ENCODE results near the gene MAP3K2. TPM values are rescaled to one million over a fixed set of nuclear protein-coding genes. Genes with fewer than 3 reads are reported as not detected.
"Not testable (repeated sequence)": the region's sequence is repeated elsewhere in the genome, so short reads cannot be mapped to it uniquely, and the experiment has no call there.

The MAP3K2 gene
- total and polyA plus RNA-seq, 4 experiments from 2014 or later = 42.5 to 87.2 (median 74.5) TPM

- intact Hi-C loops (cut with micrococcal nuclease) = loop anchor here (10.0 kb wide), 1 partner anchor 325 kb away; no protein-coding TSS in a partner anchor
- H3K36me3 Mint-ChIP-seq; DNase-seq; H3K4me3 ChIP-seq (ENCODE audit: low read length in 2 of 2); H3K27ac ChIP-seq (ENCODE audit: low read depth, low read length); H3K27me3 ChIP-seq (ENCODE audit: insufficient read depth, low read length); H3K9me3 Mint-ChIP-seq; H3K36me3 ChIP-seq (ENCODE audit: insufficient read depth, low read length); H3K27me3 Mint-ChIP-seq; H3K9me3 ChIP-seq (ENCODE audit: control insufficient read depth in 1 of 2, low read length in 2 of 2): not testable (repeated sequence)
- Mint-ChIP-seq H3K4me3 (peak overlapping the region in 2 of 8 donors; percentile 3 to 46), H3K27ac (peak overlapping the region in 3 of 7 donors; percentile 19 to 73 (median 47)), H3K4me1 (peaks cover 8 to 30% (median 23%) of the 10 kb centered on the region in 4 donors)
- CTCF ChIA-PET (ENCODE audit: partially characterized antibody) = interaction anchor here (1.6 kb wide), 1 partner anchor 20 kb away, joined by 5 read pairs; no protein-coding TSS in a partner anchor
- POLR2A ChIA-PET (ENCODE audit: partially characterized antibody) = interaction anchor here (0.7 to 10.5 kb wide), 3 partner anchors 21 to 292 kb away, joined by 3 to 104 read pairs (median 5); partner anchors contain the start of genes MAP3K2 and SFT2D3
- peaks cover 31% of the 10 kb centered on the region for H3K4me1 ChIP-seq (ENCODE audit: insufficient read depth, low read length)
Measured at GRCh38 chr2:127409716-127410115, 21.9 kb upstream of the MAP3K2 start.

DNA sequence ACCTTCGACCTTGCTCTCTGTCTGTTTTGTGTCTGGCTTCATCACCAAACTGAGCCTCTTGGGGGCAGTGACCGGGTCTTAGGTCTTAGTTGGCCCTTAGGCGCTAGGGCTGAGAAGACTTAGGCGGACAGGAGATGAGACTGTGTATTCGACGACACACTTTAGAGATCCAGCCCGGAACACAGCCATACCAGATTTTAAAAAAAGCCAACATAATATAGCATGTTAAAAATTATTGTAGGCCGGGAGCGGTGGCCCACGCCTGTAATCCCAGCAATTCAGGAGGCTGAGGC, 21.0 kb upstream of the MAP3K2 start:
- H3K27me3 Mint-ChIP-seq = no peaks in the 10 kb centered on the region
- Histone ChIP-seq H3K4me1 (ENCODE audit: insufficient read depth, low read length) (peaks cover 31% of the 10 kb centered on the region), H3K4me3 (ENCODE audit: low read length in 2 of 2) (peak overlapping the region in 1 of 2 donors; percentile 30), H3K9me3 (ENCODE audit: control insufficient read depth in 1 of 2, low read length in 2 of 2) (no peaks in the 10 kb centered on the region), H3K27ac (ENCODE audit: low read depth, low read length) (peak overlapping the region; percentile 57), H3K36me3 (ENCODE audit: insufficient read depth, low read length) (no peaks in the 10 kb centered on the region), H3K27me3 (ENCODE audit: insufficient read depth, low read length) (no peaks in the 10 kb centered on the region)
- peaks cover 8 to 30% (median 23%) of the 10 kb centered on the region in 4 donors for H3K4me1 Mint-ChIP-seq
- peaks cover 0 to 2% (median 0%) of the 10 kb centered on the region in 8 donors for H3K9me3 Mint-ChIP-seq
- DNase-seq = no peak
- H3K27ac Mint-ChIP-seq = peak overlapping the region in 6 of 7 donors; percentile 55 to 80 (median 64)
- ChIA-PET CTCF (ENCODE audit: partially characterized antibody) (no interaction called here), POLR2A (ENCODE audit: partially characterized antibody) (interaction anchor here (1.1 to 10.5 kb wide), 2 partner anchors 11 to 20 kb away, joined by 3 to 104 read pairs; partner anchors contain the start of gene MAP3K2)
- H3K36me3 Mint-ChIP-seq = no peaks in the 10 kb centered on the region
- intact Hi-C loops (cut with micrococcal nuclease) = loop anchor here (1.0 kb wide), 1 partner anchor 20 kb away; no protein-coding TSS in a partner anchor
- H3K4me3 Mint-ChIP-seq = peak overlapping the region; percentile 36 to 75 (median 66)

DNA sequence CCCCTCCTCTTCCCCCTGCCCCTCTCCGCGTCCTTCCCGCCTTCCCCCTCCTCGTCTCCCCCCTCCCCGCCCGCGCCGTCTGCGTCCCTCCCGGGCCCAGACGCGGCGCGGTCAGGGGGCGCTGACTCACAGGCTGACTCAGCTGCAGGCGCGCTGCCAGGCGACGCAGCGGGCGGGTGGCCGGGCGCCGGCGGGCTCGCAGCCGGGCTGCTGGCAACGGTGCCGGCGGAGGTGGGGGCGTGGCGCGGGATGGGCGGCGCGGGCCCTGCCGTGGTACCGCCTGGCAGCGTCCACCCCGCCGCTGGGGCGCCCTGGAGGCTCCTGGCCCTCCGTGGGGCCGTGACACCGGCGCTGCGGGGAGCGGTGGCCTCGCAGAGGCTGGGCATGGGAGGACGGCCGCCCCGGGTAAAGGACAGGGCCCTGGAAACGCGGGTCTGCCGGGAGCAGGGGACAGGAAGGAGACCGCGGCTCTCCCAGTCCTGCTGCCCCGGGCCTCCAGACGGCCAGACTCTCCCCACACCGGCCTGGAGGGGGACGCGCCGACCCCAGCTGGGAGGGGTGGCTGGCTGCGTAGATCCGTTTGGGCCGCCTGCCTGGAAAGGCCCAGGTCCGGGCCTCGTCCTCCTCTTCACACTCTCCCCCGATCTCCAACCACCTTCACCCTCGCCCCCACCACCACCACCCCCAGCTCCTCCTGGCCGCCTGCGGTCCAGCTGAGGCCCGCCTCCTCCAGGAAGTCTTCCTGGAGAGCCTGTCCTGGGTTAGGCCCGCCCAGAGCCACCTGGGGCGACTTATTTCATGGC, 20.4 kb upstream of the MAP3K2 start:
- Mint-ChIP-seq H3K27me3 (no peaks in the 10 kb centered on the region), H3K27ac (peak overlapping the region in 5 of 7 donors; percentile 65 to 87 (median 79)), H3K9me3 (peaks cover 0 to 2% (median 0%) of the 10 kb centered on the region in 8 donors), H3K36me3 (no peaks in the 10 kb centered on the region), H3K4me1 (peaks cover 8 to 30% (median 23%) of the 10 kb centered on the region in 4 donors), H3K4me3 (peak overlapping the region; percentile 68 to 80 (median 76))
- no peaks in the 10 kb centered on the region for H3K27me3 ChIP-seq (ENCODE audit: insufficient read depth, low read length)
- H3K4me3 ChIP-seq (ENCODE audit: low read length in 2 of 2) = peak overlapping the region in 1 of 2 donors; percentile 32
- intact Hi-C loops (cut with micrococcal nuclease) = loop anchor here (1.0 kb wide), 1 partner anchor 20 kb away; no protein-coding TSS in a partner anchor
- peak overlapping the region; percentile 57 for H3K27ac ChIP-seq (ENCODE audit: low read depth, low read length)
- CTCF ChIA-PET (ENCODE audit: partially characterized antibody) = interaction anchor here (0.7 to 1.0 kb wide), 2 partner anchors 8 to 13 kb away, joined by 3 to 4 read pairs; no protein-coding TSS in a partner anchor
- H3K36me3 ChIP-seq (ENCODE audit: insufficient read depth, low read length) = no peaks in the 10 kb centered on the region
- no peaks in the 10 kb centered on the region for H3K9me3 ChIP-seq (ENCODE audit: control insufficient read depth in 1 of 2, low read length in 2 of 2)
- POLR2A ChIA-PET (ENCODE audit: partially characterized antibody) = interaction anchor here (0.8 to 10.5 kb wide), 4 partner anchors 8 to 118 kb away, joined by 3 to 104 read pairs (median 4); partner anchors contain the start of genes IWS1 and MAP3K2
- DNase-seq = peak; percentile 79 to 93 (median 84)
- H3K4me1 ChIP-seq (ENCODE audit: insufficient read depth, low read length) = peaks cover 31% of the 10 kb centered on the region

DNA sequence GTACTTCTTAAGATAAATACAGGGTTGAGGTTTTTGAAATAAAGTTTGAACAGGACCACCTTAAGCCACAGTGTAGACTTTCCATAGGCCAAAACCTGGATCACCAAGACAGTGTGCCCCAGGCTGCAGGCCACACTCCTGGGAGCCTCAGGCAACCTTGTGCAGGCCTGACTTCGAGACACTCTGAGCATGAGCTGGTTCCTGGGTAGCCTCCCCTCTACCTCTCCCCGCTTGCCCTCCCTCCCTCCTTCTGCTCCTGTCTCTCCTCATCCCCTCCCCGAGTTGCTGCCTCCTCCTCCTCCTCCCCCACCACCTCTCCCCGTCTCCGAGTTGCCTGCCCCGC, 19.9 kb upstream of the MAP3K2 start:
- Mint-ChIP-seq H3K4me1 (peaks cover 8 to 30% (median 23%) of the 10 kb centered on the region in 4 donors), H3K27me3 (no peaks in the 10 kb centered on the region)
- CTCF ChIA-PET (ENCODE audit: partially characterized antibody) = interaction anchor here (0.7 to 1.0 kb wide), 2 partner anchors 8 to 12 kb away, joined by 3 to 4 read pairs; no protein-coding TSS in a partner anchor

GRCh38 chr2:127407091-127407490, 19.3 kb upstream of the MAP3K2 start:
- ChIA-PET CTCF (ENCODE audit: partially characterized antibody) (interaction anchor here (0.7 to 1.0 kb wide), 2 partner anchors 9 to 11 kb away, joined by 3 to 4 read pairs; no protein-coding TSS in a partner anchor), POLR2A (ENCODE audit: partially characterized antibody) (interaction anchor here (1.2 to 10.5 kb wide), 3 partner anchors 19 to 120 kb away, joined by 5 to 104 read pairs (median 5); partner anchors contain the start of genes IWS1 and MAP3K2)
- H3K4me1 Mint-ChIP-seq = peaks cover 8 to 29% (median 21%) of the 10 kb centered on the region in 4 donors
- Histone ChIP-seq H3K4me3 (ENCODE audit: low read length in 2 of 2) (no peak overlapping the region), H3K9me3 (ENCODE audit: control insufficient read depth in 1 of 2, low read length in 2 of 2) (no peaks in the 10 kb centered on the region), H3K36me3 (ENCODE audit: insufficient read depth, low read length) (no peaks in the 10 kb centered on the region), H3K27ac (ENCODE audit: low read depth, low read length) (peak overlapping the region; percentile 34), H3K27me3 (ENCODE audit: insufficient read depth, low read length) (no peaks in the 10 kb centered on the region), H3K4me1 (ENCODE audit: insufficient read depth, low read length) (peaks cover 31% of the 10 kb centered on the region)
- H3K27me3 Mint-ChIP-seq = peaks cover 0 to 1% of the 10 kb centered on the region in 2 donors
- H3K4me3 Mint-ChIP-seq = peak overlapping the region; percentile 68 to 80 (median 76)
- H3K9me3 Mint-ChIP-seq = no peaks in the 10 kb centered on the region
- H3K27ac Mint-ChIP-seq = peak overlapping the region in 6 of 7 donors; percentile 61 to 87 (median 76)
- intact Hi-C loops (cut with micrococcal nuclease) = no loop called here
- no peaks in the 10 kb centered on the region for H3K36me3 Mint-ChIP-seq
- no peak for DNase-seq

More for the DNA sequence above, 19.9 kb upstream of the MAP3K2 start:
- no peak for DNase-seq
- no peaks in the 10 kb centered on the region for H3K9me3 Mint-ChIP-seq
- H3K9me3 ChIP-seq (ENCODE audit: control insufficient read depth in 1 of 2, low read length in 2 of 2) = no peaks in the 10 kb centered on the region
- no peaks in the 10 kb centered on the region for H3K36me3 Mint-ChIP-seq
- peaks cover 31% of the 10 kb centered on the region for H3K4me1 ChIP-seq (ENCODE audit: insufficient read depth, low read length)
- intact Hi-C loops (cut with micrococcal nuclease) = loop anchor here (1.0 kb wide), 1 partner anchor 19 kb away; no protein-coding TSS in a partner anchor
- peak overlapping the region; percentile 12 to 32 for H3K4me3 ChIP-seq (ENCODE audit: low read length in 2 of 2)
- H3K36me3 ChIP-seq (ENCODE audit: insufficient read depth, low read length) = no peaks in the 10 kb centered on the region
- POLR2A ChIA-PET (ENCODE audit: partially characterized antibody) = interaction anchor here (0.8 to 10.5 kb wide), 3 partner anchors 9 to 119 kb away, joined by 4 to 104 read pairs (median 5); partner anchors contain the start of genes IWS1 and MAP3K2
- no peaks in the 10 kb centered on the region for H3K27me3 ChIP-seq (ENCODE audit: insufficient read depth, low read length)
- peak overlapping the region; percentile 68 to 80 (median 76) for H3K4me3 Mint-ChIP-seq
- H3K27ac ChIP-seq (ENCODE audit: low read depth, low read length) = peak overlapping the region; percentile 34
- peak overlapping the region; percentile 32 to 87 (median 70) for H3K27ac Mint-ChIP-seq

DNA sequence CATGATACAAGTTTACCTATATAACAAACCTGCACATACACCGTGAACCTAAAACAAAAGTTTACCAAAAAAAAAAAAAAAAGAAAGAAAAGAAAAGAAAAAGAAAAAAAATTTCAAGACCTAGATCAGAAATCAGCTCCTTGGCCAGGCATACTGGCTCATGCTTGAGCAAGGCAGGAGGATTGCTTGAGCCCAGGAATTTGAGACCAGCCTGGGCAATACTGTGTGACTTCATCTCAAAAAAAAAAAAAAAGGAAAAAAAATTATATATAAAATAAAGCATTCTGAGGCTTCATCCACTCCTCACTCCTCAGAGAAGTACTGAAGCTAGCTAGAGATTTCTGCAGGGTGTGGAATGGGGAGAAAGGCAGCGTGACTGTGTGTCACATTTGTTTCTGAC, 18.7 kb upstream of the MAP3K2 start:
- no peak overlapping the region for H3K27ac ChIP-seq (ENCODE audit: low read depth, low read length)
- peaks cover 28% of the 10 kb centered on the region for H3K4me1 ChIP-seq (ENCODE audit: insufficient read depth, low read length)
- ChIA-PET CTCF (ENCODE audit: partially characterized antibody) (no interaction called here), POLR2A (ENCODE audit: partially characterized antibody) (interaction anchor here (1.2 kb wide), 1 partner anchor 18 kb away, joined by 5 read pairs; the partner anchor contains the start of gene MAP3K2)
- no peaks in the 10 kb centered on the region for H3K27me3 ChIP-seq (ENCODE audit: insufficient read depth, low read length)
- no peaks in the 10 kb centered on the region for H3K36me3 ChIP-seq (ENCODE audit: insufficient read depth, low read length)
- no peaks in the 10 kb centered on the region for H3K9me3 Mint-ChIP-seq
- intact Hi-C loops (cut with micrococcal nuclease) = no loop called here
- peaks cover 0 to 4% of the 10 kb centered on the region in 2 donors for H3K27me3 Mint-ChIP-seq
- H3K27ac Mint-ChIP-seq = peak overlapping the region in 4 of 7 donors; percentile 29 to 87 (median 48)
- H3K4me1 Mint-ChIP-seq = peaks cover 8 to 23% (median 15%) of the 10 kb centered on the region in 4 donors
- no peak overlapping the region for H3K4me3 ChIP-seq (ENCODE audit: low read length in 2 of 2)
- no peaks in the 10 kb centered on the region for H3K9me3 ChIP-seq (ENCODE audit: control insufficient read depth in 1 of 2, low read length in 2 of 2)
- no peaks in the 10 kb centered on the region for H3K36me3 Mint-ChIP-seq
- peak overlapping the region in 4 of 8 donors; percentile 9 to 59 (median 26) for H3K4me3 Mint-ChIP-seq
- DNase-seq = no peak

- no peak overlapping the region for H3K27ac Mint-ChIP-seq
- no peak overlapping the region for H3K4me3 Mint-ChIP-seq
Measured at GRCh38 chr2:127405255-127405610, 17.5 kb upstream of the MAP3K2 start.

More at GRCh38 chr2:127405255-127405610, 17.5 kb upstream of the MAP3K2 start:
- intact Hi-C loops (cut with micrococcal nuclease) = no loop called here
- ChIA-PET CTCF (ENCODE audit: partially characterized antibody) (interaction anchor here (1.4 kb wide), 1 partner anchor 10 kb away, joined by 4 read pairs; no protein-coding TSS in a partner anchor), POLR2A (ENCODE audit: partially characterized antibody) (no interaction called here)
- peaks cover 0 to 4% of the 10 kb centered on the region in 2 donors for H3K27me3 Mint-ChIP-seq
- H3K27ac ChIP-seq (ENCODE audit: low read depth, low read length) = no peak overlapping the region
- no peaks in the 10 kb centered on the region for H3K36me3 ChIP-seq (ENCODE audit: insufficient read depth, low read length)
- H3K36me3 Mint-ChIP-seq = no peaks in the 10 kb centered on the region
- H3K4me1 Mint-ChIP-seq = peaks cover 0 to 11% (median 5%) of the 10 kb centered on the region in 4 donors
- H3K9me3 ChIP-seq (ENCODE audit: control insufficient read depth in 1 of 2, low read length in 2 of 2) = no peaks in the 10 kb centered on the region
- H3K4me1 ChIP-seq (ENCODE audit: insufficient read depth, low read length) = peaks cover 16% of the 10 kb centered on the region
- no peak overlapping the region for H3K4me3 ChIP-seq (ENCODE audit: low read length in 2 of 2)
- H3K9me3 Mint-ChIP-seq = no peaks in the 10 kb centered on the region
- DNase-seq = no peak
- H3K27me3 ChIP-seq (ENCODE audit: insufficient read depth, low read length) = no peaks in the 10 kb centered on the region

Measured in CD4-positive, alpha-beta memory T cell (primary cell).